Measurements from ENCODE around the gene GPANK1.

GPANK1 gene

DNA sequence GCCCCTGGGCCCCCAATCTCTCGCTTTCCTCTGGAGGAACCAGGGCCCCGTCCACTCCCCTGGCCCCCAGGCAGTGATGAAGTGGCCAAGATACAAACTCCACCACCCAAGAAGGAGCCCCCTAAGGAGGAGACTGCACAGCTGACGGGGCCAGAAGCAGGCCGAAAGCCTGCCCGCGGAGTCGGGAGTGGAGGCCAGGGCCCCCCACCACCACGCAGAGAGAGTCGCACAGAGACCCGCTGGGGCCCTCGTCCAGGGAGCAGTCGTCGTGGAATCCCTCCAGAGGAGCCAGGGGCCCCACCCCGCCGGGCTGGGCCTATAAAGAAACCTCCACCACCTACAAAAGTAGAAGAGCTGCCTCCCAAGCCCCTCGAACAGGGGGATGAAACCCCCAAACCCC lies 33.6 kb downstream of the GPANK1 start:
- H3K36me3 ChIP-seq (ENCODE audit: low read length): peaks cover 56% of the 10 kb centered on the region
- H3K4me3 ChIP-seq (ENCODE audit: insufficient read depth, low read length, poor library complexity, severe bottlenecking): no peak overlapping the region
- no peak overlapping the region for H3K27ac ChIP-seq (ENCODE audit: low read depth, low read length)
- no peaks in the 10 kb centered on the region for H3K27me3 ChIP-seq (ENCODE audit: low read length)
- no peaks in the 10 kb centered on the region for H3K9me3 ChIP-seq (ENCODE audit: insufficient read depth, low read length)
- no peak for TF ChIP-seq EZH2phosphoT487 (conservative IDR thresholded peaks at IDR 0.05; ENCODE audit: low read length)
- TF ChIP-seq, protein P1, sequence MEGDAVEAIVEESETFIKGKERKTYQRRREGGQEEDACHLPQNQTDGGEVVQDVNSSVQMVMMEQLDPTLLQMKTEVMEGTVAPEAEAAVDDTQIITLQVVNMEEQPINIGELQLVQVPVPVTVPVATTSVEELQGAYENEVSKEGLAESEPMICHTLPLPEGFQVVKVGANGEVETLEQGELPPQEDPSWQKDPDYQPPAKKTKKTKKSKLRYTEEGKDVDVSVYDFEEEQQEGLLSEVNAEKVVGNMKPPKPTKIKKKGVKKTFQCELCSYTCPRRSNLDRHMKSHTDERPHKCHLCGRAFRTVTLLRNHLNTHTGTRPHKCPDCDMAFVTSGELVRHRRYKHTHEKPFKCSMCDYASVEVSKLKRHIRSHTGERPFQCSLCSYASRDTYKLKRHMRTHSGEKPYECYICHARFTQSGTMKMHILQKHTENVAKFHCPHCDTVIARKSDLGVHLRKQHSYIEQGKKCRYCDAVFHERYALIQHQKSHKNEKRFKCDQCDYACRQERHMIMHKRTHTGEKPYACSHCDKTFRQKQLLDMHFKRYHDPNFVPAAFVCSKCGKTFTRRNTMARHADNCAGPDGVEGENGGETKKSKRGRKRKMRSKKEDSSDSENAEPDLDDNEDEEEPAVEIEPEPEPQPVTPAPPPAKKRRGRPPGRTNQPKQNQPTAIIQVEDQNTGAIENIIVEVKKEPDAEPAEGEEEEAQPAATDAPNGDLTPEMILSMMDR (IDR thresholded peaks at IDR 0.05; ENCODE audit: insufficient read depth, low read length, poor library complexity, severe bottlenecking): no peak
- no peaks in the 10 kb centered on the region for H3K9me2 ChIP-seq (replicated peaks; ENCODE audit: insufficient read depth, low read length)
- H3F3A ChIP-seq (ENCODE audit: insufficient read depth): peaks cover 27% of the 10 kb centered on the region
- H3K79me2 ChIP-seq (ENCODE audit: insufficient read depth, low read length): peaks cover 17% of the 10 kb centered on the region
- H3K4me2 ChIP-seq (ENCODE audit: low read depth, low read length, poor library complexity, severe bottlenecking): no peak overlapping the region
- no peaks in the 10 kb centered on the region; the same call in 1 of the 2 replicates for H4K20me1 ChIP-seq (ENCODE audit: low read depth, low read length)
- H2AFZ ChIP-seq (ENCODE audit: low read depth, low read length, severe bottlenecking): no peak overlapping the region
- H3K9ac ChIP-seq (ENCODE audit: low read length): no peak overlapping the region

DNA sequence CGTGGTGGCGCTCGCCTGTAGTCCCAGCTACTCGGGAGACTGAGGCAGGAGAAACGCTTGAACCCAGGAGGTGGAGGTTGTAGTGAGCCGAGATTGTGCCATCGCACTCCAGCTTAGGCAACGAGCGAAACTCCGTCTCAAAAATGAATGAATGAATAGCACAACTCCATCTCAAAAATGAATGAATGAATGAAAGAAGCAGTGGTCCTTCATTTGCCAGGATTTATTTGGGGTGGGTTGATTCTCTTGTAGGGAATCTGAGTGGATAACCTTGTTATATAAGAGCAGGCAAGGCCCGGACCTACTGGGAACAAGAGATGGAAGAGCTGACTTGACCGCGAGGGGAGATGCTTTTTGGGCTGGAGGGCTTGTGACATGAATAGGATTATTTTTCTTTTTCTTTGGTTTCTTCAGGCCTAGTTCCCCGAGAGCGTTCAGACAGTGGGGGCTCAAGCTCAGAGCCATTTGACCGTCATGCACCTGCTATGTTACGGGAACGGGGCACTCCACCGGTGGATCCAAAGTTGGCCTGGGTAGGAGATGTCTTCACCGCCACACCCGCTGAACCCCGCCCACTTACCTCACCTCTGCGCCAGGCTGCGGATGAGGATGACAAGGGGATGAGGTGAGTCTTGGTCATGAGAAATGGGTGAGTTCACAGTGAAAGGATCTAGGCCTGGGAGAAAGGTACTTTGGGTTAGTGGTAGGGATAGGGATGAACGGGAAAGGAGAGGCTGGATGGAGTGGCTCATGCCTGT lies 34.4 kb downstream of the GPANK1 start:
- Histone ChIP-seq H3K9me2 (replicated peaks; ENCODE audit: insufficient read depth, low read length) (no peaks in the 10 kb centered on the region), H3K27ac (ENCODE audit: low read depth, low read length) (no peak overlapping the region), H3K9me3 (ENCODE audit: insufficient read depth, low read length) (no peaks in the 10 kb centered on the region), H4K20me1 (ENCODE audit: low read depth, low read length) (no peaks in the 10 kb centered on the region; the same call in 1 of the 2 replicates), H3F3A (ENCODE audit: insufficient read depth) (peaks cover 21% of the 10 kb centered on the region; the same call in 1 of the 2 replicates), H3K4me3 (ENCODE audit: insufficient read depth, low read length, poor library complexity, severe bottlenecking) (no peak overlapping the region), H3K9ac (ENCODE audit: low read length) (no peak overlapping the region), H3K4me2 (ENCODE audit: low read depth, low read length, poor library complexity, severe bottlenecking) (no peak overlapping the region), H3K79me2 (ENCODE audit: insufficient read depth, low read length) (peaks cover 20% of the 10 kb centered on the region), H3K27me3 (ENCODE audit: low read length) (no peaks in the 10 kb centered on the region), H2AFZ (ENCODE audit: low read depth, low read length, severe bottlenecking) (no peak overlapping the region), H3K36me3 (ENCODE audit: low read length) (peaks cover 65% of the 10 kb centered on the region)
- TF ChIP-seq, protein P1 (IDR thresholded peaks at IDR 0.05; ENCODE audit: insufficient read depth, low read length, poor library complexity, severe bottlenecking): no peak
- no peak for TF ChIP-seq EZH2phosphoT487 (conservative IDR thresholded peaks at IDR 0.05; ENCODE audit: low read length)

DNA sequence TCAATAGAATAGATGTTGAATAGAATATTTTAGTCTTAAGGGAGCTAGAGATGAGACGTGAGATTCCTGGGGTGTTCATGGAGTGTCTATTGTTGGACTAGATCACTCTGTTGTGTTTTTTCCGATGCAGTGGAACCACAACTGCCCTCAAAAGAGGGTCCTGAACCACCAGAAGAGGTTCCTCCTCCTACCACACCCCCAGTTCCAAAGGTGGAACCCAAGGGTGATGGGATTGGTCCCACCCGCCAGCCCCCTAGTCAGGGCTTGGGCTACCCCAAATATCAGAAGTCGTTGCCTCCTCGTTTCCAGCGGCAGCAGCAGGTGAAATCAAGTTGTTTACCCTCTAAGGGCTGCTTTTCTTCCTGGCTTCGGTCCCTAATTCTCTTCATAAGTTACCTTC lies 35.8 kb downstream of the GPANK1 start:
- Histone ChIP-seq H4K20me1 (ENCODE audit: low read depth, low read length) (no peaks in the 10 kb centered on the region; the same call in 1 of the 2 replicates), H3K9me3 (ENCODE audit: insufficient read depth, low read length) (no peaks in the 10 kb centered on the region), H3F3A (ENCODE audit: insufficient read depth) (peaks cover 7% of the 10 kb centered on the region; the same call in 1 of the 2 replicates), H3K9me2 (replicated peaks; ENCODE audit: insufficient read depth, low read length) (no peaks in the 10 kb centered on the region), H3K9ac (ENCODE audit: low read length) (no peak overlapping the region), H3K79me2 (ENCODE audit: insufficient read depth, low read length) (peaks cover 30% of the 10 kb centered on the region), H3K27me3 (ENCODE audit: low read length) (no peaks in the 10 kb centered on the region), H3K4me3 (ENCODE audit: insufficient read depth, low read length, poor library complexity, severe bottlenecking) (no peak overlapping the region), H3K4me2 (ENCODE audit: low read depth, low read length, poor library complexity, severe bottlenecking) (no peak overlapping the region), H2AFZ (ENCODE audit: low read depth, low read length, severe bottlenecking) (no peak overlapping the region), H3K36me3 (ENCODE audit: low read length) (peaks cover 67% of the 10 kb centered on the region), H3K27ac (ENCODE audit: low read depth, low read length) (no peak overlapping the region)
- TF ChIP-seq, protein P1 (IDR thresholded peaks at IDR 0.05; ENCODE audit: insufficient read depth, low read length, poor library complexity, severe bottlenecking): no peak
- TF ChIP-seq EZH2phosphoT487 (conservative IDR thresholded peaks at IDR 0.05; ENCODE audit: low read length): no peak
